ENCODE results near the gene FIGNL1. TPM values are rescaled to one million over a fixed set of nuclear protein-coding genes. Genes with fewer than 3 reads are reported as not detected.

The FIGNL1 gene
- total RNA-seq, 4 donors from 2014 or later: 0.80 to 6.2 (median 3.6) TPM

- intact Hi-C loops (cut with DNase I; ENCODE audit: low total_unique reads): no loop called here
- no peaks in the 10 kb centered on the region for H3K27me3 ChIP-seq
- in situ Hi-C loops (cut with MboI; ENCODE audit: low pct_ligation_motif_present in 1 of 4, low pct_unique_long_range_greater_than_20kb in 1 of 4, low sequenced_read_pairs in 3 of 4): no loop called here
- no peaks in the 10 kb centered on the region for H3K36me3 ChIP-seq
- no peaks in the 10 kb centered on the region for H3K9me3 ChIP-seq
- DNase-seq: no peak
- H3K27ac ChIP-seq: peak overlapping the region; percentile 37 to 62 (median 48)
- H3K4me1 ChIP-seq: peaks cover 0 to 15% (median 6%) of the 10 kb centered on the region in 4 donors
- H3K4me3 ChIP-seq: no peak overlapping the region
- TF ChIP-seq EP300 (IDR thresholded peaks at IDR 0.05; ENCODE audit: low read depth) (no peak), POLR2A (IDR thresholded peaks at IDR 0.05) (no peak), POLR2AphosphoS5 (IDR thresholded peaks at IDR 0.05) (no peak), CTCF (IDR thresholded peaks at IDR 0.05) (no peak)
- WGBS, 2 donors (ENCODE audit: low coverage in 1 of 2): 71% methylated on average over 6 of the region's 6 CpGs; no CpG with 5 or more reads in 1 of the 2 donors
These were observed 46.4 kb upstream of the FIGNL1 start for GRCh38 chr7:50496569-50496968.

DNA sequence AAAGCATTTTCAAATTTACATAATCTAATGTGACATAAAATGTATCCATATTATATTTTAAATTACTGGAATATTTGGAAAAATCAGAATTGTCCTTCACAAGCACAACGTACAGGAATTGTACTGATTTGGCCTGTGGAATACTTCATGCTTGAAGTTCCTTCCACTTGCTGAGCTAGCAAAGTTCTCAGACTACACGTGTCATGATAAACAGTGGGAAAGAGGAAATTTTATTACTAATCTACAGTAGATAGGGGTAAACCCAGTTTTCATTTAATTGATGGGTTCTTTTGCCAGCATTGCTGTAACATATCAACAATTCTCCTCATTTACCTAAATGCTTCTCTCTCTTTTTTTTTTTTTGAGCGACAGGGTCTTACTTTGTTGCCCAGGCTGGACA lies 45.6 kb upstream of the FIGNL1 start:
- Histone ChIP-seq H3K27ac (no peak overlapping the region), H3K27me3 (no peaks in the 10 kb centered on the region), H3K4me3 (no peak overlapping the region), H3K9me3 (no peaks in the 10 kb centered on the region), H3K4me1 (peaks cover 0 to 15% (median 6%) of the 10 kb centered on the region in 4 donors), H3K36me3 (no peaks in the 10 kb centered on the region)
- WGBS, 2 donors (ENCODE audit: low coverage in 1 of 2): 69 to 71% methylated on average over 3 of the region's 3 CpGs
- DNase-seq: no peak
- in situ Hi-C loops (cut with MboI; ENCODE audit: low pct_ligation_motif_present in 1 of 4, low pct_unique_long_range_greater_than_20kb in 1 of 4, low sequenced_read_pairs in 3 of 4) (no loop called here), intact Hi-C loops (cut with DNase I; ENCODE audit: low total_unique reads) (no loop called here)
- no peak for TF ChIP-seq POLR2A (IDR thresholded peaks at IDR 0.05)
- TF ChIP-seq CTCF (IDR thresholded peaks at IDR 0.05): no peak
- no peak for TF ChIP-seq EP300 (IDR thresholded peaks at IDR 0.05; ENCODE audit: low read depth)
- TF ChIP-seq POLR2AphosphoS5 (IDR thresholded peaks at IDR 0.05): no peak

DNA sequence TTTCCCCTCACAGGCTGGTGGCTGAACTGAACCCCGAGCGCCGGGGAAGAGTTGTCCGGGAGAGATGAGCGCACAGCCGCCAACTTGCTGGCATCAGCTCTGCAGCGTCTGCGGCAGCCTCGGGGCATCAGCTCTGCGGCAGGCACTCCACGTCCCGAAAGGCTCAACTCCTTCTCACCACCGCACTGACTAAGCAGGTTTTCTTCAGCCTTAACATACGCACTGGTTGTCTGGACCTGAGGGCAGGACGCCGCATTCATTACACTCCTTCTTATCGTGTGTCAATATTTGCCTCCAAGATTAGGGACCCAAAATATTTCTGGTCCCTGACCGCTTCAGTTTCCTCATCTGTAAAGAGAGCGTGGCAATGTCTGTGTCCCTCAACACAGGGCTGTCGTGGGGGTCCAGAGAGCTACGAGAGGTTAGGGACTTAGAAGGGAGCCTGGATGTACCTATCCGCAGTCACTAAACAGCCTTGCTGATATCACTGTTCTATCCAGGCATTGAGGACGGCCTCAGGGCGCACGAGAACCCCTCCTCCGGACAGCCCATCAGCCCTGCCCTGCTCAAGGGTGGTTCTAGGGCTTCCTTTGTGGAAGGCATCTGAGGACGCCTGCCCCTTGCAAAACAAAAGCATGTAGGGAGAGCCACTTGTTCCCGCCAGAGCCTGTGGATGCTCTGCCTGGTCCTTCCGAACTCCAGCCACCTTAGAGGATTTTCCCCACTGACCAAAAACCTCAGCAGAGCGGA lies 42.8 kb upstream of the FIGNL1 start:
- H3K4me1 ChIP-seq: peaks cover 0 to 15% (median 6%) of the 10 kb centered on the region in 4 donors
- H3K27me3 ChIP-seq: no peaks in the 10 kb centered on the region
- in situ Hi-C loops (cut with MboI; ENCODE audit: low pct_ligation_motif_present in 1 of 4, low pct_unique_long_range_greater_than_20kb in 1 of 4, low sequenced_read_pairs in 3 of 4): no loop called here
- H3K9me3 ChIP-seq: no peaks in the 10 kb centered on the region
- no peak for DNase-seq
- no peaks in the 10 kb centered on the region for H3K36me3 ChIP-seq
- no peak overlapping the region for H3K27ac ChIP-seq
- intact Hi-C loops (cut with DNase I; ENCODE audit: low total_unique reads): no loop called here
- H3K4me3 ChIP-seq: no peak overlapping the region
- TF ChIP-seq CTCF (IDR thresholded peaks at IDR 0.05) (no peak), EP300 (IDR thresholded peaks at IDR 0.05; ENCODE audit: low read depth) (no peak), POLR2A (IDR thresholded peaks at IDR 0.05) (no peak), POLR2AphosphoS5 (IDR thresholded peaks at IDR 0.05) (no peak)
- WGBS, 2 donors (ENCODE audit: low coverage in 1 of 2): 92% methylated on average over 30 of the region's 30 CpGs; no CpG with 5 or more reads in 1 of the 2 donors

- H3K4me3 ChIP-seq: no peak overlapping the region
- no peak for TF ChIP-seq POLR2A (IDR thresholded peaks at IDR 0.05)
- TF ChIP-seq POLR2AphosphoS5 (IDR thresholded peaks at IDR 0.05): no peak
- no peak for TF ChIP-seq EP300 (IDR thresholded peaks at IDR 0.05; ENCODE audit: low read depth)
- no peak for TF ChIP-seq CTCF (IDR thresholded peaks at IDR 0.05)
- H3K27ac ChIP-seq: no peak overlapping the region
- in situ Hi-C loops (cut with MboI; ENCODE audit: low pct_ligation_motif_present in 1 of 4, low pct_unique_long_range_greater_than_20kb in 1 of 4, low sequenced_read_pairs in 3 of 4): no loop called here
- no peak for DNase-seq
- intact Hi-C loops (cut with DNase I; ENCODE audit: low total_unique reads): no loop called here
- no peaks in the 10 kb centered on the region for H3K9me3 ChIP-seq
- WGBS, 2 donors (ENCODE audit: low coverage in 1 of 2): 92 to 100% methylated on average over 1 of the region's 1 CpG
- no peaks in the 10 kb centered on the region for H3K27me3 ChIP-seq
- peaks cover 0 to 9% (median 4%) of the 10 kb centered on the region in 4 donors for H3K4me1 ChIP-seq
- no peaks in the 10 kb centered on the region for H3K36me3 ChIP-seq
These were observed 41.8 kb upstream of the FIGNL1 start for GRCh38 chr7:50491943-50492342.

All from transverse colon (tissue), 4 donors.